NCI-H1092 (cell line): ENCODE measurements around the gene JMJD6.
A peak's percentile ranks its signal among the peaks of the same experiment; 100 is the strongest.

ENCODE experiments used
- DNase-seq: peaks from one replicate; lab custom pipeline; 2025; lab: John Stamatoyannopoulos, UW

Gene JMJD6

GRCh38 chr17:76679239-76679638 lies 47.2 kb downstream of the JMJD6 start:
- no peak for DNase-seq

GRCh38 chr17:76678330-76678729 lies 48.1 kb downstream of the JMJD6 start:
- DNase-seq = no peak

GRCh38 chr17:76677406-76677805 lies 49.0 kb downstream of the JMJD6 start:
- no peak for DNase-seq

GRCh38 chr17:76676629-76677028 lies 49.8 kb downstream of the JMJD6 start:
- no peak for DNase-seq

- DNase-seq = no peak
These were observed 50.8 kb downstream of the JMJD6 start for GRCh38 chr17:76675648-76676047.

GRCh38 chr17:76674600-76674999 lies 51.8 kb downstream of the JMJD6 start:
- DNase-seq = no peak

- DNase-seq = no peak
These were observed 52.7 kb downstream of the JMJD6 start for GRCh38 chr17:76673729-76674128.

- no peak for DNase-seq
These were observed 53.5 kb downstream of the JMJD6 start for GRCh38 chr17:76672892-76673291.

GRCh38 chr17:76672270-76672851 lies 54.0 kb downstream of the JMJD6 start:
- no peak for DNase-seq

GRCh38 chr17:76671912-76672262 lies 54.5 kb downstream of the JMJD6 start:
- DNase-seq = no peak

GRCh38 chr17:76671123-76671911 lies 55.1 kb downstream of the JMJD6 start:
- DNase-seq = peak; percentile 100

- no peak for DNase-seq
These were observed 55.7 kb downstream of the JMJD6 start for GRCh38 chr17:76670718-76671122.

- no peak for DNase-seq
These were observed 56.2 kb downstream of the JMJD6 start for GRCh38 chr17:76670020-76670717.
